ENCODE measurements around the gene NSD2.

- TF ChIP-seq POLR2A (conservative IDR thresholded peaks at IDR 0.05): no peak
- no peak for TF ChIP-seq CTCF (IDR thresholded peaks at IDR 0.05 in 2 of 3, conservative IDR thresholded peaks at IDR 0.05 in 1 of 3; ENCODE audit: insufficient read depth in 2 of 3, low read depth in 1 of 3, low read length in 3 of 3)
- TF ChIP-seq MAX (CRISPR knock-in tag; IDR thresholded peaks at IDR 0.05): no peak
- TF ChIP-seq ZNF41 (CRISPR knock-in tag; conservative IDR thresholded peaks at IDR 0.05): no peak
- TF ChIP-seq GTF2F1 (IDR thresholded peaks at IDR 0.05; ENCODE audit: low read depth, low read length): no peak
- TF ChIP-seq REST (IDR thresholded peaks at IDR 0.05; ENCODE audit: borderline replicate concordance): no peak
- no peak for TF ChIP-seq REST (CRISPR knock-in tag; IDR thresholded peaks at IDR 0.05; ENCODE audit: low read depth)
- no peak for TF ChIP-seq ZNF311 (CRISPR knock-in tag; IDR thresholded peaks at IDR 0.05)
- TF ChIP-seq CTCFL (IDR thresholded peaks at IDR 0.05; ENCODE audit: borderline replicate concordance, insufficient read depth, low read depth, low read length, poor library complexity, severe bottlenecking): no peak
- no peak for TF ChIP-seq GTF3C2 (IDR thresholded peaks at IDR 0.05; ENCODE audit: borderline replicate concordance, extremely low read depth, insufficient read length)
- TF ChIP-seq TAF9B (IDR thresholded peaks at IDR 0.05; ENCODE audit: partially characterized antibody): no peak
- TF ChIP-seq ZBTB11 (CRISPR knock-in tag; IDR thresholded peaks at IDR 0.05): no peak
- no peak for TF ChIP-seq EZH2 (IDR thresholded peaks at IDR 0.05; ENCODE audit: borderline replicate concordance, low read depth, low read length)
- no peak for TF ChIP-seq LCOR (CRISPR knock-in tag; IDR thresholded peaks at IDR 0.05)
Measured at GRCh38 chr4:1985294-1985693, 114.1 kb downstream of the NSD2 start.

All from K562 (cell line).